Medulla oblongata (tissue), 1 donor: ENCODE results near the gene P2RY6.

ENCODE experiments used
- DNase-seq: peaks from one replicate; pipeline ENCODE4 v3.0.0-alpha.2; 2015; ENCODE audit errors: extremely low spot score

The P2RY6 gene

GRCh38 chr11:73316422-73316821 lies 44.3 kb downstream of the P2RY6 start:
- DNase-seq, result no peak

DNA sequence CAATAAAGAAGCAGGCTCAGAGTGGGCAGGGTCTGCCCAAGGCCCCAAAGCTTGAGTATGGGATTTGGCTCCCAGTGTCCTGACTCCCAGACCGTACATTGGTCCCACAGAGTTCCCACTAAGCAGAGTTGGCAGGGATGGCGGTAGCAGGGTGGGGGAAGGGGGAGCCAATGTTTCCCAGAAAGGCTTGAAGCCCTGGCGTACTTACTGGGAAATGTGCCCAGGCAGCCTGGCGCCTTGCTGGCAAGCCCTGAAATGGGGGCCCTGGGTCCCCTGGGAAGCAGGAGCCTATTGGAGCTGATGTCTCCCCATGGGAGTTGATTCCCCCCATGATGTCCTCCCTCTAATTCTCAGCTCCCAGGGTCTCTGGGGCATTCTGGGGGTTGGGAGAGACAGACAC lies 45.2 kb downstream of the P2RY6 start:
- peak; percentile 88 for DNase-seq

- no peak for DNase-seq
These were observed 45.7 kb downstream of the P2RY6 start for GRCh38 chr11:73317803-73318202.

DNA sequence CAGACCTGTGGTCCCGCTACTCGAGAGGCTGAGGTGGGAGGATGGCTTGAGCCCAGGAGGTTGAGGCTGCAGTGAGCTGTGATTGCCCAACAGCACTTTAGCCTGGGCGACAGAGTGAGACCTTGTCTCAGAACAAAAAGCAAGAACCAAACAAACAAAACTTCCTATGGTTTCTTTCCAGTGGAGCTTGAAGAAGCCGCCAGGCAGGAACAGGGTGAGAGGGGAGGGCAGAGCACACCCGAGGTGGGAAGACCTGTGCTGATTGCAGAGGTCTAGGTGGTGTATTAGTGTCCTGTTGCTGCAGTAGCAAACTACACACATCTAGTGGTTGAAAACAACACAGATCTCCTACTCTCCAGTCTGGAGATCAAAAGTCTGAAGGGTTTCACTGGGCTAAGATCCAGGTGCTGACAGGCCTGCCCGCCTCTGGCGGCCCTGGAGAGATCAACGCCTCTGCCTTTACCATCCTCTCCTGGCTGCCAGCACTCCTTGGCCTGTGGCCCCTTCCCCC lies 46.4 kb downstream of the P2RY6 start:
- no peak for DNase-seq

DNA sequence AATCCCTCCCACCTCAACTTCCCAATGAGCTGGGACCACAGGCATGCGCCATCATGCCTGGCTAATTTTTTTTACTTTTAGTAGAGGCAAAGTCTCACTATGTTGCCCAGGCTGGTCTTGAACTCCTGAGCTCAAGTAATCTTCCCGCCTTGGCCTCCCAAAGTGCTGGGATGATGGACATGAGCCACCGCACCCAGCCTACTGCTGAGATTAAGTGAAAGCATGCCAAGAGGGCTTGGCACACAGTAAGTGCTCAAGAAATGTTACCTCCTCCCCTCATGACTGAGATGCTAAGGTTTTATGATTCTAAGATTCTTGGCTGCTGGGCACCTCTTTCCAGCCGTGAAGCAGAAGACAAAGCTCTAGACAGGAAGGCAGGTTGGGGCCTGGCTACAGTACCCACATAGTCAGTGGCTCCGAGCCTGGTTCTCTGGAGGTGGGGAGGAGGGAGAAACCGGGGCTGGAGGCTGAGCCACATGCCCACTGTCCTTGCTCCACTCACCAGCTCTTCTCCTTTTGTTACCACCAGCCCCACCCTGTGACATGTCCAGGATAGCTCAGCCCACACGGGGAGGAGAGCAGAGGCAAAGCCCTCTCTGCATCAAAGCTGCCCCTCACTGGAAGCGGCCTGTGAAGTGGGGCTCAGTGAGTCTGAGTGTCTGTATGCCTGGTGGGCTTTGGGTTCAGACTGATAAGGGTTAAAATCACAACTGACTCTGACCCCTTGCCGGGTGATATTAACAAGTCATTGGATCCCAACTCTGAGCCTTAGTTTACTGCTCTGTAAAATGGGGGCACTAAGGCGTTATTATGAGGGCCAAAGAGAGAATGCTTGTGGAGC lies 48.8 kb downstream of the P2RY6 start:
- no peak for DNase-seq

DNA sequence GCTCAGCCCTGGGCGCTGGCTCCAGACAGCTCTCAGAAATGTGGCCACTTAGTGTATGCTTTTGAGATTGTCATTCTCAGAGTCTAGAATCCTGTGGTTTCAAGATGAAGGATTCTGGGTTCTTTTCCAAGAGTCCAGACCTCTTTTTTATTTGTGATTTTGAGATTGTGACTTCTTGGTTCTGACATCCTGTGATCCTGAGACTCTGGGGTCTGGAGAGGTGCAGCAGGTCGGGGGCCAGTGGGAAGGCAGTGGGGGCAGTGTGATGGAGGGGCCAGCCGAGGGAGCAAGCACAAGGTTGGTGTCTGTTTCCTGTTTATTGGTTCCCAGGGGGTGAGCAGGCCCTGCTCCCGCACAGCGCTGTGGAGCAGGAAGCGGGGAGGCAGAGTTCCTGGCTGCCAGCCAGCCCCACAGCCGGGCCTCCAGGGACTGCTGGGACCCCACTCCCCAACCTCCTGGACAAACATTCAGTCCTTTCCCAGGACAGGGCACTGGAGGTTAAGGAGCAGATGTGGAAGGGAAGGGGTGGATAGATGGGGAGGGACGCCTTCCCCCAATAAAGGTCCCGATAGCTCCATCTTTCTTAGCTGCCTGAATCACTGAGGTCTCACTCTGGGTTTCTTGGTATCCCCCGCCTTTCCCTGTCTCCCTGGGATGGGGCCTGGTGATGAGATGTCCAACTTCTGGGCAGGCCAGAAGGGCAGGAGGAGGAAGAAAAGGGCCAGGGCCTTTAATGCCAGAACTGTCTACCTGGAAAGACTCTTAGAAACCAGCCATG lies 49.7 kb downstream of the P2RY6 start:
- DNase-seq, result no peak

DNA sequence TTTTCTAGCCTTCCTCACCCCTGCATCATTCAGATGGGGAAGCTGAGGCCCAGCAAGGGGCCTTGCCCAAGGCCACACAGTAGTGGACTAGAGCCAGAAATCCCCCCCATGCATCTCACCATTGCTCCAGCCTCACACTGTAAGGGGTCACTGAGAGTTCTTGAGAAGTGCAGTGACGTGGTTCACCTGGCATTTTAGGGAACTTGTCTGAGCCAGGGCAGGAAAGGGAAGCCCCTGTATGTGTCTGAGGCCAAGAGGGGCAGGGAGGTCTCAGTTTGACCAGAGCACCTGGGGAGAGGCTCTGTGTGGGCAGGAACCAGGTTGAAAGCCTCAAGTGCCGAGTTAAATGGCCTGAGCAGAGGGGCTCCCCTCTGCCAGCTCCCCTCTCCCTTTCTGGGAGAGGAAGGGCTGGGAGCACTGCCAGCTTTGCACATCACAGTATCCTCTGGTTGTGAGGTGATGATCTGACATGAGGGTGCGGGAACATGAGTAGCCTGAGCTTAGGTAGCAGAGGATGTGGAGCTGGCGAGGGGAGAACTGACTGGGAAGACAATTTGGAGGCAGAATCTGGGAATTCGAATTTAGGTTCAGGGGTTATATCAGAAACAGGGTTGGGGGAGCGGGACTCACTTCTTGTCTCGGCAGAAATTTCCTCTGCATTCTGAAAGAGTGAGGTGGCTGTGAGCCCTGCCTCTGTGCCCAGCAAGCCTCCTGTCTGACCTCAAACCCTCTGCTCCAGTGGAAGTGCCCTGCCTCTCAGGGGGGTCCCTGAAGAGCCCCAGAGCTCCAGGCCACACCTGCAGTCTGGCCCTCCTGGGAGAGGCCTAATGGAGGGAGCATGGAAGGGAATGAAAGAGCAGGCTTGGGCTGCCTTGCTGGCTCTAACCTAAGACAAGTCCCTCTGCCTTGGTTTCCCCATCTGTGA lies 50.5 kb downstream of the P2RY6 start:
- DNase-seq, result no peak

- peak; percentile 66 for DNase-seq
These were observed 51.3 kb downstream of the P2RY6 start for GRCh38 chr11:73323464-73323863.

DNA sequence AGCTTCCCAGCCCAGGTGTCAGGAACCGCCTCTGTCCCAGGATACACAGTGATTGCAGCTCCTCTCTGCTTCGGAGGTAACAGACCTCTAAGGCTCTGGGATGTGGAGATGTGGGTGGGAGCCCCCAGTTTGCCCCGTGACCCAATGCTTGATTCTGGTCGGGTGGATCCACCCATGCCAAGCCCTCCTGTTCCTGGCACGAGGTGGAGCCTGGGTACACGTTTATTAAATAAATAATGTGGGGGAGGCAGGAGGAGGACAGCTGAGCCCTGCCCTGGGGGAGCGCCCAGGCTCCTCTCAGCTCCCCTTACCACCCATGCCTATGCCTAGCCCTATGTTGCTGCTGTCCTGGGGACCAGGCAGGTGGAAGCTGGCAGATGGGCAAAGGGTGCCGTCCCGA lies 52.0 kb downstream of the P2RY6 start:
- no peak for DNase-seq

DNA sequence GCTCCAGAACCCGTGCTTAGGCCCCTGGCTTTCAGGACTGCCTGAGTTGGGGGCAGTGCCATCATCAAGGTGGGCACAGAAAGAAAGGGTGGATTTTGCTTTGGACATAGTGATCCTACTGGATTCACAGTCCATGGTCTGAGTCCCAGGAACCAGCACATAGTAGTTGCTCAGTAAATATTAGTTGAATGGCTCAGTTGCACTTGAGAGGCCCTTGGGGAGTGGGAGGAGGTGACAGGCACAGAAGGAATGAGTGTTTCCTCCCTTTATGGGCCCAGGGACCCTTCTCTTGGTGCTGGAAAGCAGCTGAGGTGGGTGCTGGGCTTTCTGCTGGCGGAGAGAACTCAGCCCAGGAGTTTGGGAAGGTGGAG lies 52.5 kb downstream of the P2RY6 start:
- no peak for DNase-seq

- DNase-seq, result no peak
These were observed 53.2 kb downstream of the P2RY6 start for GRCh38 chr11:73325036-73325981.

GRCh38 chr11:73326929-73327811 lies 55.0 kb downstream of the P2RY6 start:
- DNase-seq, result no peak

- no peak for DNase-seq
These were observed 55.8 kb downstream of the P2RY6 start for GRCh38 chr11:73327812-73328364.

GRCh38 chr11:73330569-73331093 lies 58.5 kb downstream of the P2RY6 start:
- DNase-seq, result no peak

DNA sequence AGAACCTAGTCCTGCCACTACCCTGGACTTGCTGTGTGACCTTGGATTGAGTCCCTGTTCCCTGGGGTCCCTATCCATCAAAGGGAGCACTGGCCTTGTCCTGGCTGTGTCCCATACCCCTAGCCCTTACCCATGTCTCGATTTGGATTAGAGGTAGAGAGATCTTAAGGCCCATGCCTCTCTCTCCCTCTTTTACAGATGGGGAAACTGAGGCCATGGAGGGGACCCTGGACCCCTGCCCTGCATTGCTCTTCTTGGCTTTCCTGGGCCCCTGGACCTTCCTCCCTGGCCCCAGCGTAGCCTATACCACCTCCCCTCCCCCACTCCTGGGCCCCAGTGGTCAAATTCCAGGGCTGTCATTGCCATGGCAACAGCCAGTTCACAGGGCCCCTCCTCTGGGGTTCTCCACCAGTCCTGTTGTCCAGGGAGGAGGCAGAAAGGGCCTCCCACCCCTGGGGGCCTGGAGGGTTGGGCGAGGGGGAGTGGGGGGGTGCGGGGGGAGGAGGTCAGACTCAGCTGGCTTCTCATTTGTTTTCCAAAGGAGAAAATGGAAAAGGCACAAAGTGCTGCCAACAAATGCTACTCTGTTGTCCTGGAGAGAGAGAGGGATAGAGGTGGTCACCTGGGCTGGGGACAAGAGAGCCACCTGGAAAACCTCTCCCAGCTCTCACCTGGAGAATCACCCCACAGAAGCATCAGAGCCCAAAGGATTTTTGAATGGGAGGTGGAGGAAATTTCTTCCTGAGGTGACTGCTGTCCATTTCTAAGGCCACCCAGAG lies 59.2 kb downstream of the P2RY6 start:
- no peak for DNase-seq

DNA sequence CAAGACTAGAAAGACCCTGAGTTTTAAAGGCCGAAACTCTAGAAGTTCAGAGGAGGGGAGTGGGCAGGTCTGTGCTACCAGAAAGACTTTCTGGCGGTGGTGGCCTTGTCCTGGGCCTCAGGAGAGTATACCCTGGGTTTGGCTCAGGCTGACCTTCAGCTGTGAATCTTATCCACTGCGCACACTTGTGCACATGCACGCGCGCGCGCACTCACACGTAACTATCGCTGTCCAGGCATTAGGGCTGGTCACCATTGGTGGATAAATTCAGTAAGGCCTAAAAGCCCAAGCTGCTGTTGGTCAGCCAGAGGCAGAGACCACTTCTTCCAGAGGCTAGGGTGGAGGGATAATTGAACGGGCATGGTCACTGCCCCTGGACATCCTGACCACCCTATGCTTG lies 61.0 kb downstream of the P2RY6 start:
- no peak for DNase-seq

DNA sequence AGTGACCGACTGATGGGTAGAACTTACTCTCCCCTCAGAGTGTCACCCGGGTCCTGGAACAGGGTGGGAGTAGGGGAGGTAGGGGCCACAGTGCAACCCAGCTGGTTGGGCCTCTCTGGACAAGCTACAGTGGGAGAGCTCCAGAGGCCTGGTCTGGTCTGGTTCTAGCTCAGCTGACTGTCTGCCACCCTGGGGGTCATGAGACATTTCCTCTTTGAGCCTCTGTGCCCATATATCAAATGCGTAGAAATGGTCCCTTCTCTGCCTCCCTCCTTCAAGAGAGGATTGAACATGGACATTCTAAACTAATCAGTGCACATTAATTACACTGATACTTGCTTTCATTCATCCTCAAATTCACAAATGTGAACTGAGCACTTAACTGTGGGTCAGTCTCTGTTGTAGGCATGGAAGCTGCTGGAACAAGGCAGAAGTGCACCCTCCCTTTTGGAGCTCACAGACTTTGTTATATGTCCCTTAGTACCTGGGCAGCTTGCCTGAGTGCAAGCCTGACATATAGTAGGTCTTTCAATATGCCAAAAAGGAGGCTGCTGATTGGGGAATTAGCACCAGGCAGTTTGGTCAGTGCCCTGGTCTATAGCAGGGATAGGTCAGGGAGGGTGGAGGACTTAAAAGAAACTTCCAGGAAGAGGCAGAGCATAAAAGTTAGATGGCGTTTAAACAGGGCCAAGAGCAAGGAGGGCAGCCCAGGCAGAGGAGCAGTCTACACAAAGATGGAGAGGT lies 61.7 kb downstream of the P2RY6 start:
- no peak for DNase-seq
